PFSK-1 (cell line): ENCODE results near the gene GPR62.

Experiments
- FOXP2 ChIP-seq: optimal IDR thresholded peaks from 2 replicates; pipeline ENCODE3; 2011; ENCODE audit warnings: borderline replicate concordance, control low read depth, inconsistent platforms; ENCODE audit not compliant: insufficient read depth; ENCODE audit errors: extremely low read length, extremely low read depth
- POLR2AphosphoS5 ChIP-seq: IDR thresholded peaks from 2 replicates; pipeline ENCODE4 v1.6.1; 2012; ENCODE audit warnings: low read depth, mild to moderate bottlenecking, control low read depth, low read length, moderate library complexity
- REST ChIP-seq, 2 experiments: IDR thresholded peaks; 2 replicates each; pipeline versions ENCODE4 v1.6.1 to v1.8.0; 2011 to 2012; ENCODE audit warnings: low read depth in 2 of 2, low read length in 2 of 2, control low read depth in 1 of 2, inconsistent platforms in 1 of 2, mild to moderate bottlenecking in 1 of 2, moderate library complexity in 1 of 2; ENCODE audit not compliant: insufficient read depth in 1 of 2
- SIN3A ChIP-seq: IDR thresholded peaks from 2 replicates; pipeline ENCODE4 v1.6.1; 2012; ENCODE audit warnings: mild to moderate bottlenecking, low read length, moderate library complexity, borderline replicate concordance; ENCODE audit not compliant: insufficient read depth
- TAF1 ChIP-seq: IDR thresholded peaks from 2 replicates; pipeline ENCODE4 v1.6.1; 2012; ENCODE audit warnings: low read length, control low read depth, borderline replicate concordance; ENCODE audit not compliant: insufficient read depth

The GPR62 gene

GRCh38 chr3:51961602-51962569 is 6.7 kb downstream of the GPR62 start:
- TF ChIP-seq FOXP2, result no peak
- TF ChIP-seq POLR2AphosphoS5, result no peak
- no peak for TF ChIP-seq SIN3A

GRCh38 chr3:51962854-51963530 is 7.8 kb downstream of the GPR62 start:
- no peak for TF ChIP-seq TAF1
- no peak for TF ChIP-seq POLR2AphosphoS5
- no peak for TF ChIP-seq SIN3A
- TF ChIP-seq FOXP2, result no peak
- no peak for TF ChIP-seq REST (IDR thresholded peaks at IDR 0.05; ENCODE audit: insufficient read depth in 1 of 2, low read depth in 2 of 2, low read length in 2 of 2)

GRCh38 chr3:51963951-51964451 is 8.8 kb downstream of the GPR62 start:
- no peak for TF ChIP-seq POLR2AphosphoS5
- no peak for TF ChIP-seq FOXP2
- TF ChIP-seq TAF1, result no peak
- TF ChIP-seq REST (IDR thresholded peaks at IDR 0.05; ENCODE audit: insufficient read depth in 1 of 2, low read depth in 2 of 2, low read length in 2 of 2), result no peak
- no peak for TF ChIP-seq SIN3A

GRCh38 chr3:51964521-51964920 is 9.3 kb downstream of the GPR62 start:
- TF ChIP-seq REST (IDR thresholded peaks at IDR 0.05; ENCODE audit: insufficient read depth in 1 of 2, low read depth in 2 of 2, low read length in 2 of 2), result no peak
- TF ChIP-seq POLR2AphosphoS5, result no peak
- no peak for TF ChIP-seq FOXP2
- TF ChIP-seq SIN3A, result no peak
- no peak for TF ChIP-seq TAF1

- no peak for TF ChIP-seq TAF1
- no peak for TF ChIP-seq SIN3A
- TF ChIP-seq REST (IDR thresholded peaks at IDR 0.05; ENCODE audit: insufficient read depth in 1 of 2, low read depth in 2 of 2, low read length in 2 of 2), result no peak
- TF ChIP-seq POLR2AphosphoS5, result no peak
- TF ChIP-seq FOXP2, result no peak
Observed at GRCh38 chr3:51966016-51966415, 10.8 kb downstream of the GPR62 start.
